Left ventricle myocardium inferior (tissue), 1 donor: ENCODE results near the gene FAM228A. TPM values are rescaled to one million over a fixed set of nuclear protein-coding genes. Genes with fewer than 3 reads are reported as not detected.

ENCODE experiments used
- DNase-seq: peaks from one replicate; pipeline ENCODE4 v3.0.0-alpha.2; 2020
- H3K27ac ChIP-seq: fragments of 200-600 bp; replicated peaks from 2 replicates; pipeline ENCODE4 v1.8.0; 2021
- H3K27me3 ChIP-seq: fragments of 200-600 bp; 2 replicates; pipeline ENCODE4 v1.8.0; 2021; ENCODE audit warnings: low read depth
- H3K36me3 ChIP-seq: fragments of 200-600 bp; 2 replicates; pipeline ENCODE4 v1.8.0; 2021
- H3K4me1 ChIP-seq: fragments of 200-600 bp; 2 replicates; pipeline ENCODE4 v1.8.0; 2021
- H3K4me3 ChIP-seq: fragments of 200-600 bp; 2 replicates; pipeline ENCODE4 v1.8.0; 2021; ENCODE audit warnings: mild to moderate bottlenecking, moderate library complexity
- H3K9me3 ChIP-seq: fragments of 200-600 bp; replicated peaks from 2 replicates; pipeline ENCODE4 v1.8.0; 2021
- intact Hi-C: fragments of 100-400 bp; cut with micrococcal nuclease; formaldehyde crosslinking; loops from one replicate; pipeline ENCODE4 v1.11.0; 2022
- total RNA-seq: library from RNA; stranded (reverse); fragmentation: NEBNext Ultra II Directional; extraction: Animal tissue kit (Norgen Biotek cat#: 25700); gene quantifications from one replicate; pipeline ENCODE4 v1.2.1, GENCODE V29; 2021
- TF ChIP-seq, protein P1 (sequence below): fragments of 200-600 bp; IDR thresholded peaks from 2 replicates; pipeline ENCODE4 v1.8.0; 2021; ENCODE audit warnings: antibody characterized with exemption, mild to moderate bottlenecking, borderline replicate concordance
- donor health status: DM: no; HTN: yes; CAD: no; lungs with severe emphysema.

The FAM228A gene
- total RNA-seq, 1 donor from 2014 or later = 0.11 TPM

DNA sequence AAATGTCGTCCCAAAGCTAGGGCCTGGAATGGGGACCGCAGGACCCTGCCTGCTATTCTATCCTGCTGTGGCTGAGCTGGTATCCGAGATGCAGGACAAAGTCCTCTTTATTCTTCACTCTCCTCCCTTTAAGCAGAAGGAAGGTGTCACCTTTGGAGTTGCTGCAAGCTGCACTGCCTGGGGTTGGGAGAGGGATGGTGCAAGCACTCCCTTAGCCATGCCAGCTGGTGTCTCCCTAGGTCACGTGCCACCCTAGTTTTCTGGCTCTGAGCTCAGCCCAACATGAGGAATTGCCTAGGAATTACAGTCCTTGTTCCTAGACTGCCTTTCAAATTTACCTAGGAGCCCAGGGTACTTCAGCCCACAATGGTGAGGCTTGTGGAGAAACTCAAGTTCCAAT lies 21.4 kb upstream of the FAM228A start:
- Histone ChIP-seq H3K4me3 (no peak overlapping the region), H3K27ac (no peak overlapping the region), H3K9me3 (no peaks in the 10 kb centered on the region), H3K4me1 (no peaks in the 10 kb centered on the region), H3K27me3 (no peaks in the 10 kb centered on the region), H3K36me3 (peaks cover 40% of the 10 kb centered on the region)
- no peak for DNase-seq
- TF ChIP-seq, protein P1, sequence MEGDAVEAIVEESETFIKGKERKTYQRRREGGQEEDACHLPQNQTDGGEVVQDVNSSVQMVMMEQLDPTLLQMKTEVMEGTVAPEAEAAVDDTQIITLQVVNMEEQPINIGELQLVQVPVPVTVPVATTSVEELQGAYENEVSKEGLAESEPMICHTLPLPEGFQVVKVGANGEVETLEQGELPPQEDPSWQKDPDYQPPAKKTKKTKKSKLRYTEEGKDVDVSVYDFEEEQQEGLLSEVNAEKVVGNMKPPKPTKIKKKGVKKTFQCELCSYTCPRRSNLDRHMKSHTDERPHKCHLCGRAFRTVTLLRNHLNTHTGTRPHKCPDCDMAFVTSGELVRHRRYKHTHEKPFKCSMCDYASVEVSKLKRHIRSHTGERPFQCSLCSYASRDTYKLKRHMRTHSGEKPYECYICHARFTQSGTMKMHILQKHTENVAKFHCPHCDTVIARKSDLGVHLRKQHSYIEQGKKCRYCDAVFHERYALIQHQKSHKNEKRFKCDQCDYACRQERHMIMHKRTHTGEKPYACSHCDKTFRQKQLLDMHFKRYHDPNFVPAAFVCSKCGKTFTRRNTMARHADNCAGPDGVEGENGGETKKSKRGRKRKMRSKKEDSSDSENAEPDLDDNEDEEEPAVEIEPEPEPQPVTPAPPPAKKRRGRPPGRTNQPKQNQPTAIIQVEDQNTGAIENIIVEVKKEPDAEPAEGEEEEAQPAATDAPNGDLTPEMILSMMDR = no peak
- intact Hi-C loops = no loop called here

DNA sequence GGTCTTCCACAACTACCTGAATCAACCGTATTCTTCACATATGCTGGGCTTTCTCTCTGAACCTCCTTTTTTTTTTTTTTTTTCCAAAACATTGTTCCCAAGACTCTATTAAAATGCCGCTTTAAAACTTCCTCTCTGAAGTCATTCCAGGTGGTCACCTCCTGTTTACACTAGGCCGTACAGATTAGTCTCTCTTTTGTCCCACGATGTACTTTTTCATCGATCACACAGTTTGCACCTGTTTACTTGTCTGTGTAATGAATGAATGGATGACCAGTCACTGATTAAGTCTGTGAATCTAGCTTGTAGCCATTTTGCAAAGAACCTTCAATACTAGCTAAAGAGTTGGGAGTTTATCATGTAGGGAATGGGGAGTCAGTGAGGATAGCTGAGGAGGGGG lies 16.7 kb upstream of the FAM228A start:
- intact Hi-C loops = no loop called here
- peaks cover 15% of the 10 kb centered on the region for H3K36me3 ChIP-seq

DNA sequence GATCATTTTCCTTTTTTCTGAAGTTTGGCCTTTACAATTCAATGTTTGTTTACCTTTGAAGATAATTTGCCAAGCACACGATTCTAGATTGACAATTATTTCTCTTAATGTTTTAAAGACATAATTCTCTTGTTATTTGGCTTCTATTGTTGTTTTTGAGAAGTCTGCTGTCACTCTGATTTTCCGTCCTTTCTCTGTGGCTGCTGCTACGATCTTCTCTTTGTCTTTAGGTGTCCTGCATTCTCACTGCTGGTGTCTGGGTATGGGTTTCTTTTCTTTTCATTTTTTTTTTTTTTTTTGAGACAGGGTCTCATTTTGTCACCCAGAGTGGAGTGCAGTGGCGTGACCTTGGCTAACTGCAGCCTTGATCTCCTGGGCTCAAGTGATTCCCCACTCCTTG lies 15.1 kb upstream of the FAM228A start:
- Histone ChIP-seq H3K4me3 (no peak overlapping the region), H3K9me3 (no peaks in the 10 kb centered on the region), H3K4me1 (no peaks in the 10 kb centered on the region), H3K27ac (no peak overlapping the region), H3K27me3 (no peaks in the 10 kb centered on the region), H3K36me3 (peaks cover 15% of the 10 kb centered on the region)
- no peak for DNase-seq
- intact Hi-C loops = no loop called here
- TF ChIP-seq, protein P1 = no peak

More for the DNA sequence above, 16.7 kb upstream of the FAM228A start:
- TF ChIP-seq, protein P1 = no peak
- Histone ChIP-seq H3K27me3 (no peaks in the 10 kb centered on the region), H3K4me1 (no peaks in the 10 kb centered on the region), H3K27ac (no peak overlapping the region), H3K4me3 (no peak overlapping the region), H3K9me3 (no peaks in the 10 kb centered on the region)
- no peak for DNase-seq

DNA sequence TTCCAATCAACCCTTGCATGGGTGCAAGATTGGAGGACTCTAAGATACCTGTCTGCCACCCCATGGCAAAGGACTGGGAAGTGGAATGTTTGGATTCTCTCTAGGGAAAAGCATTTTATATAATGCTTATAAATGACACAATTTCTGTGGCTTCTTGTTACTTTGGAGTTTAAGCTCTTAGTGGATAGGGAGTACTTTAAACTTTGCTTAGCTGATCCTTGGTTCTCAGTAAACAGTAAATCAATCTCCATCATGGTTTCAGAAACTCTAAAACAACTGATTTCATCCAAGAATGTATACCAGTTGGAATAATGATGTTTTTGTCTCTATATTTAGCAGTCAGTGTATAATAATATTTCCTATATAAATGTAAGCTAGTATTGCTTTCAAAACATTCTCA lies 14.1 kb upstream of the FAM228A start:
- H3K27me3 ChIP-seq = no peaks in the 10 kb centered on the region
- TF ChIP-seq, protein P1 = no peak
- H3K36me3 ChIP-seq = peaks cover 15% of the 10 kb centered on the region
- H3K4me3 ChIP-seq = no peak overlapping the region
- H3K4me1 ChIP-seq = no peaks in the 10 kb centered on the region
- intact Hi-C loops = no loop called here
- no peak for DNase-seq
- no peaks in the 10 kb centered on the region for H3K9me3 ChIP-seq
- no peak overlapping the region for H3K27ac ChIP-seq

DNA sequence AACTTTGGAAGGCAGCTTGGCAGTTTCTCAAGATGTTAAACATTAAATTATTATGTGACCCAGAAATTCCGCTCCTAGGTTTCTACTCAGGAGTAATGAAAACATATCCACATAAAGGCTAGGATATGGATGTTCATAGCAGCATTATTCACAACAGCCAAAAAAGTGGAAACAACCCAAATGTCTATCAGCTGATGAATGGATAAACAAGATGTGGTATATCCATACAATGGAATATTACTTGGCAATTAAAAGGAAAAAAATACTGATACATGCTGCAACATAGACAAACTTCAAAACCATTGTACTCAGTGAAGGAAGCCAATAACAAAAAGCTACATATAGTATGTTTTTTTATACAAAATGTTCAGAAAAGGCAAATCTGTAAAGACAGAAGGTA lies 12.4 kb upstream of the FAM228A start:
- TF ChIP-seq, protein P1 = no peak
- H3K9me3 ChIP-seq = no peaks in the 10 kb centered on the region
- no peak for DNase-seq
- H3K4me1 ChIP-seq = no peaks in the 10 kb centered on the region
- H3K27ac ChIP-seq = no peak overlapping the region
- intact Hi-C loops = no loop called here
- no peak overlapping the region for H3K4me3 ChIP-seq
- no peaks in the 10 kb centered on the region for H3K27me3 ChIP-seq
- H3K36me3 ChIP-seq = peaks cover 15% of the 10 kb centered on the region

DNA sequence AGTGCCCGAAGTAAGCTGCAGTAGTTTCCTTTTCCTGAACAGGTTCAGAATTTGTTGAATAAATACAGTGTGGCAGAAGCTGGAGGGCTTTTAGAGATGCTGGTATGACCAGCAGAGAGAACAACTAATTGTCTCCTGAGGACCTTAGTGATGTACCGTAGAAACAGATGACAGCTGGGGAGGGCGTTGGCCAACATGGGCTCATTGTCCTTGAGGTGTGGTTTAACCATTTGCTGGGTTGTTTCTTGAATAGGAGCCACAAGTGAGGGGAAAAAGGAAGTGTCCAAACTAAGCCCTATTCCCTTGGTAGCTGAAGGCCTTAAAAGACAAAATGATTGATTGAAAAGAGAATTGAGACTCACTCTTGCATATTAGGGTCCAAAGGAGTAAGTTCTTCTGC lies 11.7 kb upstream of the FAM228A start:
- TF ChIP-seq, protein P1 = no peak
- Histone ChIP-seq H3K36me3 (peaks cover 15% of the 10 kb centered on the region), H3K4me3 (no peak overlapping the region), H3K27me3 (no peaks in the 10 kb centered on the region), H3K27ac (no peak overlapping the region), H3K4me1 (no peaks in the 10 kb centered on the region), H3K9me3 (no peaks in the 10 kb centered on the region)
- DNase-seq = no peak
- intact Hi-C loops = no loop called here
